Loucy (cell line): ENCODE results near the gene ZNF681.
"Not testable (repeated sequence)": the region's sequence is repeated elsewhere in the genome, so short reads cannot be mapped to it uniquely, and the experiment has no call there.

ENCODE experiments used
- CTCF ChIP-seq: fragments of 200-600 bp; sonication (generic); conservative IDR thresholded peaks from 2 replicates; pipeline ENCODE4 v1.5.1; 2014; ENCODE audit warnings: mild to moderate bottlenecking, antibody characterized with exemption, low read length
- EZH2phosphoT487 ChIP-seq: fragments of 200-600 bp; IDR thresholded peaks from 2 replicates; pipeline ENCODE4 v1.6.1; 2018; ENCODE audit warnings: antibody characterized with exemption, mild to moderate bottlenecking, moderate library complexity, borderline replicate concordance

GRCh38 chr19:23730729-23731465 is 27.8 kb downstream of the ZNF681 start:
- TF ChIP-seq CTCF, EZH2phosphoT487: not testable (repeated sequence)
